HL-60 (cell line): ENCODE results near the gene CCSER1.

ENCODE experiments used
- POLR2AphosphoS5 ChIP-seq: IDR thresholded peaks from 2 replicates; pipeline ENCODE4 v1.6.1; 2012; ENCODE audit warnings: low read depth
- SPI1 ChIP-seq: IDR thresholded peaks from 2 replicates; pipeline ENCODE4 v1.6.1; 2012; ENCODE audit warnings: low read depth, mild to moderate bottlenecking, borderline replicate concordance
- TF ChIP-seq, protein P1 (sequence below): IDR thresholded peaks from one replicate; pipeline ENCODE4 v1.5.1; 2011; ENCODE audit warnings: low read length, control low read depth, inconsistent platforms; ENCODE audit not compliant: insufficient read depth
- TF ChIP-seq, protein P2 (sequence below): IDR thresholded peaks from 2 replicates; pipeline ENCODE4 v1.6.1; 2012; ENCODE audit warnings: low read depth; ENCODE audit not compliant: insufficient replicate concordance

DNA sequence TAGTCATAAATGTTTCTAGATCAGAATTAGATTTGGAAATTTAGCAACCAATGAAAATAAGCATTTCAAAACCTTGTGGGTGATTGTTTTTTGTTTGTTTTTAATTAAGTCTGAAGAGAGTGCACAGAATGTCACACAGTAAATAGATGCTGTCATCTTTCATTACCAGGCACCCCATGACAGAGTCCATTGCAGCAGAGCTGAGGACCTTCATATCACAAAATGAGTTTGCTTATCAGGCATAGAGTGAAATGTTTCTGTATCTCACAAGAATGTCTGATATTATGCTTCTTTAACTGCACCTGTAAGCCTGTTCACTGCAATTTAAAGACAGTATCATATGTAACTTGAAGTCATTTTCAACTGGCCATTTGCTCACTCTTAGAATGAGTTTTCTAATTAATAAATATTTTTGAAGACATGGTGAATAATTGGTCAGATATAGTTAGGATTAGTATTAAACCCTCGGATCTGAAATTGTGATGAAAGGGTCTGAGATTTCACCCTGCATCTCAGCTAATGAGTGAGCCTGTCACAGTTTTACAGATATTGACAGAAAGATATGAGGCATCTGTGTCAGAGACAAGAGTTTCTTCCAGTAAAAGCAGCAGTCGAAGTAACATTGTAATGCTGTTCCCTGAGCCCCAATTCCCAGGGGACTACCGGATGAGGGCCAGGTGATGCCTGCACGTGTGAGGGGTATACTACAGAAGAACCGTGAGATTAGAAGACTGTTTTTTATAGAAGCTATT, 416.4 kb downstream of the CCSER1 start:
- no peak for TF ChIP-seq SPI1
- TF ChIP-seq, protein P1, sequence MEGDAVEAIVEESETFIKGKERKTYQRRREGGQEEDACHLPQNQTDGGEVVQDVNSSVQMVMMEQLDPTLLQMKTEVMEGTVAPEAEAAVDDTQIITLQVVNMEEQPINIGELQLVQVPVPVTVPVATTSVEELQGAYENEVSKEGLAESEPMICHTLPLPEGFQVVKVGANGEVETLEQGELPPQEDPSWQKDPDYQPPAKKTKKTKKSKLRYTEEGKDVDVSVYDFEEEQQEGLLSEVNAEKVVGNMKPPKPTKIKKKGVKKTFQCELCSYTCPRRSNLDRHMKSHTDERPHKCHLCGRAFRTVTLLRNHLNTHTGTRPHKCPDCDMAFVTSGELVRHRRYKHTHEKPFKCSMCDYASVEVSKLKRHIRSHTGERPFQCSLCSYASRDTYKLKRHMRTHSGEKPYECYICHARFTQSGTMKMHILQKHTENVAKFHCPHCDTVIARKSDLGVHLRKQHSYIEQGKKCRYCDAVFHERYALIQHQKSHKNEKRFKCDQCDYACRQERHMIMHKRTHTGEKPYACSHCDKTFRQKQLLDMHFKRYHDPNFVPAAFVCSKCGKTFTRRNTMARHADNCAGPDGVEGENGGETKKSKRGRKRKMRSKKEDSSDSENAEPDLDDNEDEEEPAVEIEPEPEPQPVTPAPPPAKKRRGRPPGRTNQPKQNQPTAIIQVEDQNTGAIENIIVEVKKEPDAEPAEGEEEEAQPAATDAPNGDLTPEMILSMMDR: no peak
- TF ChIP-seq, protein P2, sequence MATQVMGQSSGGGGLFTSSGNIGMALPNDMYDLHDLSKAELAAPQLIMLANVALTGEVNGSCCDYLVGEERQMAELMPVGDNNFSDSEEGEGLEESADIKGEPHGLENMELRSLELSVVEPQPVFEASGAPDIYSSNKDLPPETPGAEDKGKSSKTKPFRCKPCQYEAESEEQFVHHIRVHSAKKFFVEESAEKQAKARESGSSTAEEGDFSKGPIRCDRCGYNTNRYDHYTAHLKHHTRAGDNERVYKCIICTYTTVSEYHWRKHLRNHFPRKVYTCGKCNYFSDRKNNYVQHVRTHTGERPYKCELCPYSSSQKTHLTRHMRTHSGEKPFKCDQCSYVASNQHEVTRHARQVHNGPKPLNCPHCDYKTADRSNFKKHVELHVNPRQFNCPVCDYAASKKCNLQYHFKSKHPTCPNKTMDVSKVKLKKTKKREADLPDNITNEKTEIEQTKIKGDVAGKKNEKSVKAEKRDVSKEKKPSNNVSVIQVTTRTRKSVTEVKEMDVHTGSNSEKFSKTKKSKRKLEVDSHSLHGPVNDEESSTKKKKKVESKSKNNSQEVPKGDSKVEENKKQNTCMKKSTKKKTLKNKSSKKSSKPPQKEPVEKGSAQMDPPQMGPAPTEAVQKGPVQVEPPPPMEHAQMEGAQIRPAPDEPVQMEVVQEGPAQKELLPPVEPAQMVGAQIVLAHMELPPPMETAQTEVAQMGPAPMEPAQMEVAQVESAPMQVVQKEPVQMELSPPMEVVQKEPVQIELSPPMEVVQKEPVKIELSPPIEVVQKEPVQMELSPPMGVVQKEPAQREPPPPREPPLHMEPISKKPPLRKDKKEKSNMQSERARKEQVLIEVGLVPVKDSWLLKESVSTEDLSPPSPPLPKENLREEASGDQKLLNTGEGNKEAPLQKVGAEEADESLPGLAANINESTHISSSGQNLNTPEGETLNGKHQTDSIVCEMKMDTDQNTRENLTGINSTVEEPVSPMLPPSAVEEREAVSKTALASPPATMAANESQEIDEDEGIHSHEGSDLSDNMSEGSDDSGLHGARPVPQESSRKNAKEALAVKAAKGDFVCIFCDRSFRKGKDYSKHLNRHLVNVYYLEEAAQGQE: no peak
- no peak for TF ChIP-seq POLR2AphosphoS5
